GM04504 (cell line): Measurements from ENCODE around the gene XPR1.
"Not testable (repeated sequence)": the region's sequence is repeated elsewhere in the genome, so short reads cannot be mapped to it uniquely, and the experiment has no call there.

Source experiments
- DNase-seq: peaks from one replicate; pipeline ENCODE4 v3.0.0-alpha.2; 2012; ENCODE audit warnings: low read depth

The XPR1 gene

GRCh38 chr1:180722586-180722985 is 90.8 kb downstream of the XPR1 start:
- DNase-seq, result no peak

GRCh38 chr1:180724055-180724454 is 92.2 kb downstream of the XPR1 start:
- DNase-seq, result no peak

GRCh38 chr1:180726024-180726423 is 94.2 kb downstream of the XPR1 start:
- not testable (repeated sequence) for DNase-seq

- DNase-seq, result not testable (repeated sequence)
Measured at GRCh38 chr1:180727751-180728150, 95.9 kb downstream of the XPR1 start.

- no peak for DNase-seq
Measured at GRCh38 chr1:180728472-180729106, 96.8 kb downstream of the XPR1 start.

DNA sequence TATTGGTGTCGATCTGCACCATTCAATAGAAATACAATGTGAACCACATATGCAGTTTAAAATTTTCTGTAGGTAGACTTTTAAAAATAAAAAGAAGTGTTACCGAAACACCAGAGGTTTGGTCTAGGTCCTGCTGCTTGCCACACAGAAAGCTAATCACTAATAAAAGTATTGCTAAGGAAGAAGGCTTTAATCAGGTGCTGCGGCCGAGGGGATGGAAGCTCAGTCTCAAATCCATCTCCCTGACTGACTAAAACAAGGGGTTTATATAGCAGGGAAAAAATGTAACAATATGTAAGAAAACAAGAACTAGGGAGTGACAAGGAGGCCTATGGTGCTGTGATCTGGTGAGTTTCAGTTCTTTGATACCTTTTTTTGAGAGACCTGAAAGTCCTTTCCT is 99.3 kb downstream of the XPR1 start:
- no peak for DNase-seq

DNA sequence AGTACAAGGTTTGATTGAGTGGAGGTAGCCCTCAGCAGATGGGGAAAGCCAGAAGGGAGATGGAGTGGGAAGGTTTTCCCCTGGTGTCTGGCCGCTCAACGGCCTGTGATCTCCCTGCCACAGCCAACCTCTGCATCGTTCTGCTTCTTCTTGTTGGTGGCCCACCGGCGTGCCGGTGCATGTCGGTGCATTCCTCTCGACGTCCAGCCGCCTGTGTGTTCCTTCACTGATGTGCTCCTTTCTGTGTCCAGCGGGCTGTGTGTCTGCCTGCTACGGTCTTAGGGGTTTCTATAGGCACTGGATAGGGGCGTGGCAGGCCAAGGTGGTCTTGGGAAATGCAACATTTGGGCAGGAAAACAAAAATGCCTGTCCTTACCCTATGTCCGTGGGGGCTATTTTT is 101.0 kb downstream of the XPR1 start:
- DNase-seq, result no peak

- no peak for DNase-seq
Measured at GRCh38 chr1:180734366-180734765, 102.5 kb downstream of the XPR1 start.

DNA sequence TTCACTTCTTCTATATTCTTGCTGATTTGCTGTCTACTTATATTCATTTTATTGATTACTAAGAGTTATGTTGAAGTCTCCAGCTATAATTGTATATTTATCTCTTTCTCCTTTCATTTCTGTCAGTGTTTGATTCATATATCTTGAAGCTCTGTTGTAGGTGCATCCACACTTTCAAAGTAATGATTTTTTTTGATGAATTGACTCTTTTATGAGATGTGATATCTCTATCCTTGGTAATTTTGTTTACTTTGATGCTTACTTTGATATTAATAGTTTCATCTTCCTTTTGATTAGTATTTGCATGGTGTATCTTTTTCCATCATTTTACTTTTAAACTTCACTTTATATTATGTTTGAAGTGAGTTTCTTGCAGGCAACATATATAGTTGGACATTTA is 110.8 kb downstream of the XPR1 start:
- DNase-seq, result no peak

GRCh38 chr1:180743868-180744267 is 112.0 kb downstream of the XPR1 start:
- DNase-seq, result no peak

- no peak for DNase-seq
Measured at GRCh38 chr1:180745098-180745497, 113.3 kb downstream of the XPR1 start.

DNA sequence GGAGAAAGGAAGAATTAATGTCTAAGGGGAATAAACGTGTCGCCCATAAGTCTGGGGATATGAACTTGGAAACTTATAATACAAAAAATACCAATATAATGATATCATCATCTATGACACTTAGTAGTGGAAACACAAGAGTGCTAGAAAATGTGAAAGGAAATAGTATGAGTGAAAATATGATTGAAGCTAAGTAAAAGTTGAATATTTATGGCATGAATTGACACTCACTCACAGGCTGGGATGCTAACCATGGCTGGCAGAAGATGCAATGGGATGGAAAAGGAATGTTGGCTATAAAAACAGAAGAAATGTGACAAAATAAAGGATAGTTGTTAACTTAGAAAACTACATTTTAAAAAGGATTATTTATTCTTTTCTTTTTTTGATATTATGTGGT is 120.1 kb downstream of the XPR1 start:
- DNase-seq, result no peak

GRCh38 chr1:180754453-180754852 is 122.6 kb downstream of the XPR1 start:
- DNase-seq, result no peak

DNA sequence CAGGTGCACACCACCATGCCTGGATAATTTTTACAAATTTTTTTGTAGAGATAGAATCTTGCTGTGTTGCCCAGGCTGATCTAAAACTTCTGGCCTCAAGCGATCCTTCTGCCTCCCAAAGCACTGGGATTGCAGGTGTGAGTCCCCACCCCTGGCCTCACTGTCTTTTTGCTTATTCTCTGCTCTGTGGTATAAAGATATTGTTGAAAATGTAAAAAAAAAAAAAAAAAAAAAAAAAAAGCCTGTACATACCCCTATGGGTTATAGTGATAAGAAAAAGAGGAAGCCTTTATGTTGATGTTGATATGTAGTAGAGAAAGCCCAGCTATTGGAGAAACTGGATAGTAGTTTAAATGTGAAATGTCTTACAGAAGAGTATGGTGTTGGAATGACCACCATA is 125.8 kb downstream of the XPR1 start:
- no peak for DNase-seq

DNA sequence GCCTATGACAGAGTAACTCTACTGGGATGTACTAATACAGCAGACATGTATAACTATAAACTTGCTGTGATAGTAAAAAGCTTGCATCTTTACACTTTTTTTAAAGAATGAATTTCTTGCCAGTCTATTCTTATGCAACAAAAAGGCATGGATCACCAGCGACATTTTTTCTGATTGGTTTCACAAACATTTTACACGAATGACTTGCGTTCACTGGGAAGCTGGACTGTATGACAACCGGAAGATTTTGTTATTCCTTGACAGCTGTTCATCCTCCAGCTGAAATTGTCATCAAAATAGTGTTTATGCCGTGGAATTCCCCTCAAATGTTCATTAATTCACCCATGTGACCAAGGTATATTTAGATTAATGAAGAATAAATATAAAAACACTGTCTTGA is 131.0 kb downstream of the XPR1 start:
- no peak for DNase-seq

GRCh38 chr1:180765151-180765550 is 133.3 kb downstream of the XPR1 start:
- DNase-seq, result no peak

- no peak for DNase-seq
Measured at GRCh38 chr1:180769889-180770288, 138.1 kb downstream of the XPR1 start.

DNA sequence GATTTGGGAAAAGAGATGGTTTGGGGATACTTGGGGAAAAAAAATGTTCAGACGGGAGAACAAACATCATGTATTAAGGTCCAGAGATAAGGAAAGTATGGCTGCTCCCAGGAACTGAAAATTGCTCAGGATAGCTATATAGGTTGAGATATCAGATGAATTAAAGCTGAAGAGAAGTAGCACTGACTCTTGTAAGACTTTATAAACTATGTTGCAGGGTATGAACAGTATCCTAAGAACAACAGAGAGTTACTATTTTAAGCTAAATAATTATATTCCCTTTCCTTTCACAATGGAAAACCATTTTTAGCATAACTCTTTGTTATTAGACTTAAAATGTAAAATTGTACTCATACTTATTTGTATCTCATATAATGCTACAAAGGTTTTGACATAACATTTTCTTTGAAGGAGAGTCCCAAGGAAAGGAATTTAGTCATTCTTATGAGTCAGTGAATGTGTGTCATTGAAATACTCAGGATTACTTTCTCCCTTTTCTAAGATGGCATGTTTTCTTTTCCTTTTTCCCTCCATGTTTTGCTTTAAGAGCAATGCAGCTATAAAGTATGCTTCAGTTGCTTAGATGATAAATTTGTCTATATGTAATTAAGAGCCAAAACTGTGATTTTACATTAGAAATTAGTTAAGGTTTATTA is 141.5 kb downstream of the XPR1 start:
- DNase-seq, result no peak

GRCh38 chr1:180775801-180776200 is 144.0 kb downstream of the XPR1 start:
- DNase-seq, result no peak

DNA sequence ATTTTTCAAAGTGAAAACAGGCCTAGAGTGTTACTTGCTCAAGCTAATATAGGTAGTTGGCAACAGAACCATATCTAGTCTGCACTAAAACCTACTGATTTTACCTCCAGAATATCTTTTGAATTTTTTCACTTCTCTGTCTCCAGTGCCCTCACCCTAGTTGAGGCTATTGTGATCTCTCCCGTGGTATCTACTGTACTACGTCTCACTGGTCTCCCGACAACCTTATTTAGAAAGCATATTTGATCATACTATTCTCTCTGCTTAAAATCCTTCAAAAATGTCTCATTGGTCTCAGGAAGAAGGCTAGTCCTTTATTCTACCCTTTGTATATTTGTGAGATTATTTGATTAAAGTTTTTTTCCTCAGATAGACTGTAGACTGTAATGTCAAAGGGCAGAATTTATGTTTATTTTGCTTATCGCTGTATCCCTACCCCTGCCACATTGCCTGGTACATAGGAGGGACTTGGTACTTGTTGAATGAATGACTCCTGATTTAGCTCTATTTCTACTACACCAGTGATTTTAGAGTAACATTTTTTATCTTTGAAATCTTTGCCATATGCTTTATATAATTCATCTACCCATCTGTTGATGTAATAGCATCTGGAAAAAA is 145.4 kb downstream of the XPR1 start:
- no peak for DNase-seq

- no peak for DNase-seq
Measured at GRCh38 chr1:180778782-180779398, 147.1 kb downstream of the XPR1 start.

GRCh38 chr1:180779584-180779983 is 147.8 kb downstream of the XPR1 start:
- no peak for DNase-seq

DNA sequence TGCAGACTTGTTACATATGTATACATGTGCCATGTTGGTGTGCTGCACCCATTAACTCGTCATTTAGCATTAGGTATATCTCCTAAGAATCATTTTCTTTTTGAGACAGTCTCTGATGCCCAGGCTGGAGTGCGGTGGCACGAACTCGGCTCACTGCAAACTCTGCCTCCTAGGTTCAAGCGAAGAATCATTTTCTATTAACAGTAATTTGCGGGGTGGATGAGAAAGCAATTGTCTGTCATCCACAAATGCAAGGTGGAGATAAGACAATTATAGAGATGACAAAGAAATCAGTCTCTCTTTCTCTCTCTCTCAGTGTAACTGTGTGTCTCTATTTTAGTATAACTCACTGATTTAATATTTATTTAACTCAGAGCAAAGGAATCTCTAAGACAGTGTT is 149.9 kb downstream of the XPR1 start:
- DNase-seq, result no peak
